H1 (cell line): ENCODE data around the gene PRLHR. TPM values are rescaled to one million over a fixed set of nuclear protein-coding genes. Genes with fewer than 3 reads are reported as not detected.

Experiments used
- CTCF ChIA-PET: fragments of 300-600 bp; sonication (Branson Sonifier 250); formaldehyde crosslinking; loops from one replicate; lab custom pipeline; 2021; ENCODE audit not compliant: partially characterized antibody; lab: Charles Lee
- POLR2A ChIA-PET: fragments of 300-600 bp; sonication (Branson Sonifier 250); formaldehyde crosslinking; loops from one replicate; lab custom pipeline; 2021; ENCODE audit warnings: inconsistent platforms; ENCODE audit not compliant: partially characterized antibody; lab: Charles Lee
- DNase-seq, 2 experiments: peaks; one replicate each; pipeline versions ENCODE4 v3.0.0 to v3.0.0-alpha.2; 2010 to 2022; ENCODE audit warnings: low spot score in 2 of 2, low read depth in 1 of 2, mixed read lengths in 1 of 2
- FAIRE-seq: peaks from 2 replicates; lab custom pipeline; 2011; peaks lifted over from hg19 to GRCh38; lab: Jason Lieb, UNC
- H2AFZ ChIP-seq: 2 replicates; pipeline ENCODE4 v1.8.1; 2012; ENCODE audit warnings: low read length, inconsistent platforms
- H2AK5ac ChIP-seq: 2 replicates; pipeline ENCODE4 v1.6.1; 2013; ENCODE audit warnings: low read depth, low read length
- H2BK120ac ChIP-seq: replicated peaks from 2 replicates; pipeline ENCODE3; 2013; ENCODE audit warnings: low read depth, low read length, inconsistent platforms
- H2BK12ac ChIP-seq: 2 replicates; pipeline ENCODE4 v1.6.1; 2013; ENCODE audit warnings: low read depth, low read length
- H2BK15ac ChIP-seq: 2 replicates; pipeline ENCODE4 v1.6.1; 2013; ENCODE audit warnings: low read length
- H2BK20ac ChIP-seq: 2 replicates; pipeline ENCODE4 v1.6.1; 2013; ENCODE audit warnings: low read length
- H2BK5ac ChIP-seq: 2 replicates; pipeline ENCODE4 v1.6.1; 2013; ENCODE audit warnings: low read depth, low read length
- H3K14ac ChIP-seq: 2 replicates; pipeline ENCODE4 v1.6.1; 2013; ENCODE audit warnings: inconsistent platforms; ENCODE audit not compliant: insufficient read length
- H3K18ac ChIP-seq: 2 replicates; pipeline ENCODE4 v1.6.1; 2013; ENCODE audit warnings: low read length; ENCODE audit errors: extremely low read depth
- H3K23ac ChIP-seq: 2 replicates; pipeline ENCODE4 v1.6.1; 2013; ENCODE audit warnings: inconsistent platforms; ENCODE audit not compliant: insufficient read length
- H3K23me2 ChIP-seq: 2 replicates; pipeline ENCODE4 v1.6.1; 2013; ENCODE audit warnings: low read depth, low read length
- H3K27ac ChIP-seq: 2 replicates; pipeline ENCODE4 v1.6.1; 2011; ENCODE audit warnings: low read depth, low read length, inconsistent platforms
- H3K27me3 ChIP-seq, 4 experiments: replicated peaks in 1 of 4; 1 replicate in 1 of 4; 2 replicates in 3 of 4; pipeline versions ENCODE4 v1.6.1 to v1.8.1; 2011 to 2013; ENCODE audit warnings: low read length in 3 of 4, mild to moderate bottlenecking in 3 of 4, inconsistent platforms in 2 of 4, mixed read lengths in 2 of 4, moderate library complexity in 1 of 4; ENCODE audit not compliant: control insufficient read depth in 3 of 4, insufficient read depth in 3 of 4; ENCODE audit errors: extremely low read depth in 1 of 4
- H3K36me3 ChIP-seq, 4 experiments: 2 replicates each; pipeline versions ENCODE4 v1.6.1 to v1.8.1; 2011 to 2013; ENCODE audit warnings: mild to moderate bottlenecking in 4 of 4, low read length in 3 of 4, moderate library complexity in 2 of 4, control low read depth in 1 of 4, inconsistent platforms in 1 of 4; ENCODE audit not compliant: insufficient read depth in 4 of 4, control insufficient read depth in 2 of 4
- H3K4ac ChIP-seq: replicated peaks from 2 replicates; pipeline ENCODE3; 2013; ENCODE audit warnings: low read length, low read depth, mixed read lengths, inconsistent platforms; ENCODE audit not compliant: insufficient read length
- H3K4me1 ChIP-seq, 4 experiments: replicated peaks in 1 of 4; 1 replicate in 1 of 4; 2 replicates in 3 of 4; pipeline versions ENCODE4 v1.6.1 to v1.8.1; 2011 to 2013; ENCODE audit warnings: low read length in 3 of 4, inconsistent platforms in 2 of 4, mixed read lengths in 1 of 4; ENCODE audit not compliant: insufficient read depth in 4 of 4, control insufficient read depth in 3 of 4
- H3K4me2 ChIP-seq, 2 experiments: 2 replicates each; pipeline versions ENCODE4 v1.6.1 to v1.8.1; 2011 to 2013; ENCODE audit warnings: low read depth in 2 of 2, low read length in 2 of 2, control low read depth in 1 of 2, inconsistent platforms in 1 of 2, mild to moderate bottlenecking in 1 of 2; ENCODE audit not compliant: insufficient read depth in 1 of 2
- H3K4me3 ChIP-seq, 4 experiments: fragments of 200-600, 300-600 bp in 1 of 4; sonication (generic), shearing (Covaris generic), sonication (Bioruptor Twin) in 1 of 4; 2 replicates each; pipeline versions ENCODE4 v1.5.1 to v1.8.1; 2011 to 2016; ENCODE audit warnings: low read length in 4 of 4, low read depth in 3 of 4, control low read depth in 2 of 4, inconsistent platforms in 2 of 4, mild to moderate bottlenecking in 2 of 4, mixed read lengths in 1 of 4, moderate library complexity in 1 of 4; ENCODE audit not compliant: insufficient read depth in 2 of 4; ENCODE audit errors: extremely low read depth in 1 of 4
- H3K56ac ChIP-seq: replicated peaks from 2 replicates; pipeline ENCODE3; 2013; ENCODE audit warnings: low read depth, mild to moderate bottlenecking, mixed read lengths, low read length, inconsistent platforms; ENCODE audit not compliant: insufficient read length
- H3K79me1 ChIP-seq: 2 replicates; pipeline ENCODE4 v1.6.1; 2013; ENCODE audit warnings: low read depth, low read length, control low read depth
- H3K79me2 ChIP-seq, 2 experiments: 2 replicates each; pipeline versions ENCODE4 v1.6.1 to v1.8.1; 2012 to 2013; ENCODE audit warnings: low read length in 2 of 2, mild to moderate bottlenecking in 2 of 2, inconsistent platforms in 1 of 2; ENCODE audit not compliant: insufficient read depth in 2 of 2, control insufficient read depth in 1 of 2
- H3K9ac ChIP-seq, 4 experiments: replicated peaks in 1 of 4; 1 replicate in 1 of 4; 2 replicates in 3 of 4; pipeline versions ENCODE4 v1.6.1 to v1.8.1; 2011 to 2013; ENCODE audit warnings: low read depth in 3 of 4, low read length in 3 of 4, control low read depth in 2 of 4, mild to moderate bottlenecking in 2 of 4, moderate library complexity in 2 of 4, inconsistent platforms in 1 of 4; ENCODE audit errors: extremely low read depth in 1 of 4
- H3K9me3 ChIP-seq, 2 experiments: 2 replicates each; pipeline versions ENCODE4 v1.6.1 to v1.8.1; 2012 to 2013; ENCODE audit warnings: mild to moderate bottlenecking in 2 of 2, moderate library complexity in 2 of 2, control low read depth in 1 of 2, inconsistent platforms in 1 of 2, low read depth in 1 of 2, low read length in 1 of 2, mixed read lengths in 1 of 2; ENCODE audit not compliant: insufficient read depth in 2 of 2
- H4K20me1 ChIP-seq, 2 experiments: replicated peaks in 1 of 2; 2 replicates each; pipeline versions ENCODE3 to v1.8.1; 2011 to 2013; ENCODE audit warnings: inconsistent platforms in 2 of 2, low read length in 2 of 2, mild to moderate bottlenecking in 1 of 2; ENCODE audit not compliant: insufficient read depth in 2 of 2, control insufficient read depth in 1 of 2
- H4K5ac ChIP-seq: 2 replicates; pipeline ENCODE4 v1.6.1; 2013; ENCODE audit warnings: low read length, low read depth, mixed read lengths, inconsistent platforms; ENCODE audit not compliant: insufficient read length
- H4K8ac ChIP-seq: 2 replicates; pipeline ENCODE4 v1.8.0; 2013; ENCODE audit warnings: mild to moderate bottlenecking, moderate library complexity, low read length, inconsistent platforms; ENCODE audit not compliant: insufficient read depth; ENCODE audit errors: extremely low read depth
- H4K91ac ChIP-seq: replicated peaks from 2 replicates; pipeline ENCODE3; 2013; ENCODE audit warnings: low read length, mixed read lengths, inconsistent platforms; ENCODE audit not compliant: insufficient read length
- CEBPB ChIP-seq: IDR thresholded peaks from 2 replicates; pipeline ENCODE4 v1.6.1; 2012; ENCODE audit warnings: low read depth, low read length
- HDAC6 ChIP-seq: IDR thresholded peaks from one replicate; pipeline ENCODE4 v1.7.1; 2012; ENCODE audit warnings: low read depth, mild to moderate bottlenecking, inconsistent platforms, low read length, moderate library complexity
- SAP30 ChIP-seq: fragments of 300-600 bp; sonication (generic); IDR thresholded peaks from 2 replicates; pipeline ENCODE4 v1.7.1; 2012; ENCODE audit warnings: low read length, moderate library complexity, mild to moderate bottlenecking, inconsistent platforms; ENCODE audit not compliant: insufficient read depth, insufficient replicate concordance
- SIRT6 ChIP-seq: IDR thresholded peaks from one replicate; pipeline ENCODE4 v1.7.1; 2012; ENCODE audit warnings: low read length, inconsistent platforms
- WGBS, 2 experiments: shearing (Covaris generic) in 1 of 2; methylation state at CpG; one replicate each; pipeline versions ENCODE4 v1.1.6 to v1.1.7; 2013 to 2015; ENCODE audit warnings: low lambda C conversion rate in 2 of 2, mixed read lengths in 2 of 2, inconsistent platforms in 1 of 2, low coverage in 1 of 2, missing lambda C conversion rate in 1 of 2; ENCODE audit not compliant: insufficient replicate concordance in 2 of 2, insufficient coverage in 1 of 2, insufficient read length in 1 of 2; ENCODE audit errors: extremely low coverage in 1 of 2, missing lambda C conversion rate in 1 of 2; 5-methylcytosine and 5-hydroxymethylcytosine counted together
- polyA plus RNA-seq, 7 experiments: library from polyadenylated mRNA; depleted of rRNA in 3 of 7; stranded (reverse) in 5 of 7; unstranded in 2 of 7; fragments of >200 nt in 5 of 7; fragments of 200-250 nt in 2 of 7; gene quantifications; 1 replicate in 5 of 7; 2 replicates in 1 of 7; 4 replicates in 1 of 7; pipeline versions ENCODE4 v1.2.1 to v1.2.3, GENCODE V29; 2011 to 2013; ENCODE audit warnings: missing spikeins in 2 of 7, mixed read lengths in 2 of 7
- total RNA-seq: library from RNA; stranded (reverse); fragmentation: NEBNext Ultra II Directional; extraction: Animal tissue kit (Norgen Biotek cat#: 25700); gene quantifications from 2 replicates; pipeline ENCODE4 v1.2.1, GENCODE V29; 2021

The PRLHR gene
- total and polyA plus RNA-seq, 2 of the 8 experiments (the other 6 are each of a cell fraction or from before 2014, with no cell fraction given): not detected

DNA sequence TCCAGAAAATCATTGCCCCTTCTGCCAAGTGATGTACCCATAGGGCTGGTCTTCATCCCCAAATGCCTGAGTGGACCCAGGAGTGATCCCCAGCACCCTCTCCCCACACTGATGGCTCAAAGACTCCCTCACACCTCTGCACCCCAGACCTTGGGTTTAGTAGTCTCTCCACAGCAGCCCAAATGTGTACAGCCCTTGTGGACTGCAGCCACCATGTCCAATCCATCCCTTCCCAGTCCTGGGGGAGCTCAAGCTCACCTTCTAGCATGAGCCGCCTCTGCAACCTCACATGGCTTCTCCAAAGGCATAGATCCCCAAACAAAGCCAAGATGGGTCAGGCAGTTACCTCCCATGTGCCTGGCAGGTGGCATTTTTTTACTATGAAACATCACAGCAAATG, 50.1 kb downstream of the PRLHR start:
- DNase-seq: no peak
- Histone ChIP-seq H3K14ac (no peak overlapping the region), H3K4me3 (no peak overlapping the region), H4K20me1 (no peaks in the 10 kb centered on the region), H4K5ac (no peak overlapping the region), H4K8ac (no peak overlapping the region), H2AK5ac (no peak overlapping the region), H2BK5ac (no peak overlapping the region), H3K4me2 (no peak overlapping the region), H2BK120ac (no peak overlapping the region), H2BK15ac (no peak overlapping the region), H3K9ac (no peak overlapping the region), H3K79me1 (no peaks in the 10 kb centered on the region), H3K4me1 (no peaks in the 10 kb centered on the region), H3K4ac (no peak overlapping the region), H3K79me2 (no peaks in the 10 kb centered on the region), H2BK12ac (no peak overlapping the region), H2AFZ (no peak overlapping the region), H3K9me3 (no peaks in the 10 kb centered on the region), H2BK20ac (no peak overlapping the region), H3K23me2 (no peaks in the 10 kb centered on the region), H3K23ac (no peak overlapping the region), H4K91ac (no peak overlapping the region), H3K27me3 (no peaks in the 10 kb centered on the region), H3K36me3 (no peaks in the 10 kb centered on the region), H3K27ac (no peak overlapping the region), H3K56ac (no peak overlapping the region), H3K18ac (no peak overlapping the region)
- TF ChIP-seq SIRT6 (no peak), CEBPB (no peak), SAP30 (no peak), HDAC6 (no peak)
- ChIA-PET CTCF (interaction anchor here (1.2 to 4.1 kb wide), 5 partner anchors 10 to 121 kb away, joined by 3 to 38 read pairs (median 5); no protein-coding TSS in a partner anchor), POLR2A (no interaction called here)
- no peak for FAIRE-seq
- 57% methylated on average over 1 of the region's 1 CpG; no CpG with 5 or more reads in 1 of the 2 experiments for WGBS, 2 experiments
